Measurements from ENCODE around the gene RDH5.
A peak's percentile ranks its signal among the peaks of the same experiment; 100 is the strongest.

The RDH5 gene

DNA sequence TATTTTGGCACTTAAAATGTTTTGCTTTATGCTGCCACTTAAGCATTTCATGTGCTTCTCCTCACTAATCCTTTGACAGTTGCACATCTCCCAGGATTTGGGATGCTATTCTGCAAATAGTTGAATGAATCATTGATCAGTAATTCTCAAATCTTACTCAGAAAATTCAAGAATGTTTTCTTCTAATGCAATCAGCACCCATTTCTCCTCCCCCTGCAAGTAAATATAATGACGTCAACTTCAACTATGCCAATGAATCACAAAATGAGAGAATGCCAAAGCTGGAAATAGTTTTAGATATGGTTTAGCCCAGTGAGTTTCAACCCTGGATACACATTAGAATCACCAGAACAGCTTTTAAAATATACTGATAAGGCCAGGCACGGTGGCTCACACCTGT is 6.5 kb upstream of the RDH5 start:
- DNase-seq = no peak

DNA sequence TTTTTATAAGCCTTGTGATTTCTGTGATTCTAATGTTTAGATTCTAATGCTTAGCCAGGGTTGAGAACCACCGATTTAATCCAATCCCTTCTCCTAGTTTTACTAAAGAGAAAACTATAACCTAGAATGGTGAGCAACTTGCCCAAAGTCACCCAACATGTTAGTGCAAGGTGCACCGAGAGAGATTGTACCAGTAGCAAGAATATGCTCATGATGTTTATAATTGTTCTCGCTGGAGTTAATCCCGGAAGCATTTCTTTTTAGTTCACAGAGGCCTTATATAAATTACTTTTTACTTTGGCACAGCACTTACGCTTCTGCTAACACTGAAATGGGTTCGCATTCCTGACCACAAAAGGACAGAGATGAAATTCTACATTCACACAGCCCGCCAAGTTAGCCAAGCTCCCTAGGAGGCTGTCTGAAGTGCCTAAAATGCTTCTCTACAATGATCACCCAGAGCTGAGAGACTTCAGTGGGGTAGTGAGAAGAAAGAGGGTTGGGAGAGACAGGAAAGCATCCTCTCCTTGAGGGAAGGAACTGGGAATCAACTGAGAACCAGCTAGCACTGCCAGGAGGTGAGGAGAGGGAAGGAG is 4.9 kb upstream of the RDH5 start:
- DNase-seq = no peak

DNA sequence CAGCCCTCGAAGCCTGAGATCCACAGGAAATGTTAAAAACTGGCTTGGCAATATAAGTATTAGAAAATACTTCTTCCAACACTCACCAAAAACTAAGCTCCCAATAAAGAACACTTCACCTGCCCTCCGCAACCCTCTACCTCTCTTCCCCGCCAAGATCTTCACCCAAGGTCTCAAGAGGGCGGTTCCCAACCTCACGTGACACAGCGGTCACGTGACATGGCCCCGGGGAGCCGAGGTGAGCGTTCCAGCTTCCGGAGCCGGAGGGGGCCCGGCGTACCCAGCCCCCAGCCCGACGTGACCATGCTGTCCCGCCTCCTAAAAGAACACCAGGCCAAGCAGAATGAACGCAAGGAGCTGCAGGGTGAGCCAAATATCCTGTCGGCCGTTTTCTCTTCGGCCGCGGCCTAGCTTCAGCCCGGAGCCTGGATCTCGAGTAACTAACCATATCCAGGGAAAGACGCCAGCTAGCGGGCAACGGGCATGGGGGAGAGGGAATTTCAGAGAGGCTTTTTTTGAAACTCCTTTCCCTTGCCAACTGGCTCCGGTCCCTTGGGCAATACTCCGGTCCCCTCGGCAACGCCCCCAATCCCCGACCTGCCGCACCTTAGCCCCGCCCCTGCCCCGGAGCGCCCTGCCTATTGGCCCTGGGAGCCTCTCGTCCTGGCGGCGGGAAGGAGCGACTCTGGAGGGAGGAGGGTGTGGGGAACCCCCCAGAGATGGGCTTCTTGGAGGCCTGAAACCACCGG is 4.2 kb upstream of the RDH5 start, which contains the start of gene BLOC1S1:
BLOC1S1 (plus strand) TSS at position 214 of the 749 bp plus-strand sequence; CDS start at position 220, 6 bp downstream.
- DNase-seq = peak; percentile 86

DNA sequence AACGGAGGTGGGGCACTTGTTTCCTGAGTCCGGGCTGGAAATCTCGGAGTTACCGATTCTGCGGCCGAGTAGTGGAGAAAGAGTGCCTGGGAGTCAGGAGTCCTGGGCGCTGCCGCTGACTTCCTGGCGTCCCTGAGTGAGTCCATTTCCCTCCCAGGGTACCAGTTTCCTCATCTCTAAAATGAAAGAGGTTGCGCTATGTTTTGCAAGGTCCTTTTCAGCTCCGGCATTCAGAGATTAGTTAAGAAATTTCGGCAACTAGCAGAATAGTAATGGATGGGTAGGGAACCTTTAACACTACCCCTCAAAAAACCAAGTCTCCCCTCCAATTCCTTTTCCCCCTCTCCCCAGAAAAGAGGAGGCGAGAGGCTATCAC is 3.6 kb upstream of the RDH5 start:
- DNase-seq = no peak

DNA sequence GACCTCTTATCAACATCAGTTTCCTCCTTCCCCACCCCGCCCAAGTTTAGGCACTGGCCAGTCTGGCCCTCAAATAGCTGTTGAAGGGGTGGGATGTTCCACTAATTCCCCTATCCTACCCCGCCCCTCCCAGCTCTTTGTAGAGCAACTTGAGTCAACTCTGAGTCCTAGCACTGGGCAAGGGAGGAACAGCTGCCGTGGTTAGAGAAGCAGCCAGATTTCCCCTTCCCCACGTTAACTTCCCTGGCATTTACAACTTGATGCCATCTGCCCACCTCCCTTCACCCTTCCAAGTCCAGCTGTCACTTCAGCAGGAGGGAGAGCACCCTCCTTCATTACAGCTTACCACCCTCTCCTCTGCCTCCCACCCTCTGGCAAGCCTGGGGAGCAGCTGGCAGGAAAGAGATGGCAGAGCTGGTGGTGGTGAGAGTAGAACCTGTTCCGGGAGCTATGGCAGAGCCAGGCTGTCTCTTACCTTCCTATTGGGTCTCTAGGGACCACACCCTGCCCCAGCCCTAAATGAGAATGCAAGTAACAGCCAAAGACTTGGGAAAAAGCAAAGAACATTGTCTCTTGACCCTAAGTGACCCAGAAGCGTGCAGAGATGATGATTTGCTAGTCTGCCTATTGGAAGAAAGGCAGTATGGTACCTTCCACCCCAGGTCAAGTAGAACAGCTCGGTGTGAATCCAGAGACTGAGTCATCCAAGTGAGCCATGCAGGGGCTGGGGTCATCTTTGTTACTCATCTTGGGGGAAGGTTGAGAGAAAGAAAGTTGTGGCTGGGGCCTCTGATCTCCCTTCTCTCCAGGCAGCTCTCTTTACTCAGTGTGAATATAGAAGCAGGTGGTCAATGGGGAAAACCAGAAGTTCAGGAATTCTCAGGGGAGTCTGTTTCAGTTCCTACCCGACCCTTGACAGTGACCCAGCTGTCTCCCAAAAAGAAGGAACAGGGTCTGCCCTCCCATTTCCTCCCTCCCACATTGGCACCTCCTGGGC is 2.9 kb upstream of the RDH5 start:
- DNase-seq = no peak

DNA sequence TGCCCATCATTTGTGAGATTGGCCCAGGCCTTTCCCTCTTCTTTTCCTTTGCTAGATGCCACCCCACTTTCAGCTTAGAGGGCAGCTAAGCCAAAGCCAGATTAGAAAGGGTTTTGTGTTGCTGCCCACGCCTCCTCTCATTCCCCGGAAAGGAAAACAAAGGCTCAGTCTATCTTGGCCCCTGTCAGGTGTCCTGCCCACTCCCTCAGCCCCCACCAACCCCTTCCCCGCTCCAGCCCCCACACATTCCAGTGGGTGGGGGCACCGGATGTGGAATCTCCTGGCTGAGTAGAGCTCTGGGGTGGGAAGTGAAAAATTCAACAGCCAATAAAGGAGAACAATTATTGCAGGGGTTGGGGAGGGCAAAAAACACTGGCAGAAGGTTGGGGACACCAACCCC is 2.2 kb upstream of the RDH5 start:
- no peak for DNase-seq

DNA sequence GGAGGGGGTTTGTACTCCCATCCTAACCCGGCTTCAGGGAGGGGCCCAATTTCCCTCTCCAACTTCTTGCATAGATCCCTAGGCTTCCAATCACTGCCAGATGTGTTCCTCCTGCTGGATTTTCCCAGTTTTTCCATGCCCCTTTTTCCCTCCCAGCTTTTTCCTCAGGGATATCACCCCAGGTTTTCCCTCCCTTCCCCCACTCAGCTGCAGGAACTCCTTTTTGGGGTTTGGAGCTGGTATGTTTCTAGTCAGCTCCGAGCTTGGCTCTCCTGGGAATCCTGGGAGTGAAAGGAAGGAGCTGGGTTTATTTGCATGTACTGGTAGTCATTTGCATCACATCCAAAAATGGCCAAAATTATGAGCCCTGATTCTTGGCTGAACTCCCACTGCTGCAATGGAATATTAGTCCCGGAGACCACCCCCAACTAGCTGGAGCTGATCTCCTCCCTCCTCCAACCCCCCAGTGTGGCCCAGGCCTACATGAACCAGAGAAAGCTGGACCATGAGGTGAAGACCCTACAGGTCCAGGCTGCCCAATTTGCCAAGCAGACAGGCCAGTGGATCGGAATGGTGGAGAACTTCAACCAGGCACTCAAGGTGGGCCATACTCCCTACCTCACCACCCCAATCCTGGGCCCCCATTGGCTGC is 1.4 kb upstream of the RDH5 start:
- DNase-seq = no peak

DNA sequence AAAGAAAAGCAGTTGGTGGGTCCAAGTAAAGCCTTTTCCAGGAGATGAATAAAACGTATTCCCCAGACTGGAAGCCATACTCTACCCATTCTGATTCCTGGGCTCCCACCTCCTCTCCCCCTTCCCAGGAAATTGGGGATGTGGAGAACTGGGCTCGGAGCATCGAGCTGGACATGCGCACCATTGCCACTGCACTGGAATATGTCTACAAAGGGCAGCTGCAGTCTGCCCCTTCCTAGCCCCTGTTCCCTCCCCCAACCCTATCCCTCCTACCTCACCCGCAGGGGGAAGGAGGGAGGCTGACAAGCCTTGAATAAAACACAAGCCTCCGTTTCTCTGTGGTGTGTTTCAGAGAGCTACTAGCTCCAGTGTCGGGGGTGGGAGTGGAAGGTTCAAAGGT is 822 bp upstream of the RDH5 start:
- no peak for DNase-seq

DNA sequence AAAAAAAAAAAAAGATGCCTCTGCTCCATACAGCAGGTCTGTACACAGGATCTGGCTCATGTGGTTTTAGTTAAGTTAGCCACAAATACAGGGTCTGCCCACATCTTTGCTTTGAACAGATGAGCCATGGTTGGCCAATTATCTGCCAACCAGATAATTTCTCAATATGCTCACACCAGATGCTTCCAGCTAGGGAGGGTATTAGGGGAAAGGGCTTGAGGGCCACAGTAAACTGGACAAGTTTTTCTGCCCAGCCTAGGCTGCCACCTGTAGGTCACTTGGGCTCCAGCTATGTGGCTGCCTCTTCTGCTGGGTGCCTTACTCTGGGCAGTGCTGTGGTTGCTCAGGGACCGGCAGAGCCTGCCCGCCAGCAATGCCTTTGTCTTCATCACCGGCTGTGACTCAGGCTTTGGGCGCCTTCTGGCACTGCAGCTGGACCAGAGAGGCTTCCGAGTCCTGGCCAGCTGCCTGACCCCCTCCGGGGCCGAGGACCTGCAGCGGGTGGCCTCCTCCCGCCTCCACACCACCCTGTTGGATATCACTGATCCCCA is 776 bp downstream of the RDH5 start:
- DNase-seq = no peak

DNA sequence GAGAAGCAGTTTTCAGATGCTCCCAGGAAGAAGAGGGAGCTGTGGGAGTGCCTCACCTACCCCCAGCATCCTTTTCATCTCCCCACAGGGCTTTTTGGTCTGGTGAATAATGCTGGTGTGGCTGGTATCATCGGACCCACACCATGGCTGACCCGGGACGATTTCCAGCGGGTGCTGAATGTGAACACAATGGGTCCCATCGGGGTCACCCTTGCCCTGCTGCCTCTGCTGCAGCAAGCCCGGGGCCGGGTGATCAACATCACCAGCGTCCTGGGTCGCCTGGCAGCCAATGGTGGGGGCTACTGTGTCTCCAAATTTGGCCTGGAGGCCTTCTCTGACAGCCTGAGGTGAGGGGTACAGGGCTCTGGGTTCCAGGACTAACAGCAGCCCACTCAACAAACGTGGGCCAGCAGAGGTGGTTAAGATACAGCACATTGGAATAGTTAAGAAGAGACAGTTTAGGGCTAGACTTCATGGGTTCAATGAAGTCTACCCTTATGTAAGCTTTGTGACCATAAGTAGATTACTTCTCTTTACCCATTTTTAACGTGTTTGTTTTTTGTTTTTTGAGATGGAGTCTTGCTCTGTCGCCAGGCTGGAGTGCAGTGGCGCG is 1.5 kb downstream of the RDH5 start:
- DNase-seq = no peak

DNA sequence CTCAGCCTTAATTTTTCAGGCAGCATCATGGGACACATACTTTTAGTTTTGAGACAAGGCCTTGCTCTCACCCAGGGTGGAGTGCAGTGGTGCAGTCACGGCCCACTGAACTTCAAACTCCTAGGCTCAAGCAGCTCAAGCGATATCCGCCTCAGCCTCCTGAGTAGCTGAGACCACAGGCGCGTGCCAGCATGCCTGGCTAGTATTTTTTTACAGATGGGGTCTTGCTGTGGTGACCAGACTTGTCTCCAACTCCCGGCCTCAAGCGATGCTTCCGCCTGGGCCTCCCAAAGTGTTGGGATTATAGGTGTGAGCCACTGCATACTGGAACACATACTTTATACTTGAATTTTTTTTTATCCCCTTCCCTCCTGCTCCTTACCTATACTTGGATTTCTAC is 2.8 kb downstream of the RDH5 start:
- DNase-seq = no peak

DNA sequence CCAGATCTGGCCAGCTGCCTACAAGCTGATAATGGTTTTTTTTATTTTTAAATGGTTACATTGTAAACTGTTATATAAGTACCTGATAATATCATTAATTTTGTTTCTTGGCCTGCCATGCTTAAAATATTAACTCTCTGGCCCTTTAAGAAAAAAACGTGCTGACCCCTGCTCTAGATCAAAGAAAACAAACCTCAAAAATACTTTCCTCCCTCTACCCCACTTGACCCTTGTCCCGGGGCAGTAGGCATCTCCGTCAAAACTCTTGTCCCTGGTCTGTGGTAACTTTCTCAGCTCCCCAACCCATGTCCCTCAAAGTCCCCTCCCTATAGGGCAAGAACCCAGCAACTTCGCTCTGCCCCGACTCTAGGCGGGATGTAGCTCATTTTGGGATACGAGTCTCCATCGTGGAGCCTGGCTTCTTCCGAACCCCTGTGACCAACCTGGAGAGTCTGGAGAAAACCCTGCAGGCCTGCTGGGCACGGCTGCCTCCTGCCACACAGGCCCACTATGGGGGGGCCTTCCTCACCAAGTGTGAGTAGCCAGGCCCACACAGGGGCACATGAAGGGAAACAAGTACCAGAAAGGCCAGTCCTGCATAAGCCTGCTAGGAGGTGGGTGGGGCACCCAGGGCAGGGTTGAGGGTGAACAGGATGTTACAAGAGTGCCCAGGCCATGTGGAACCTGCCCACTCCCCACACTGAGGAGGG is 3.5 kb downstream of the RDH5 start:
- no peak for DNase-seq

DNA sequence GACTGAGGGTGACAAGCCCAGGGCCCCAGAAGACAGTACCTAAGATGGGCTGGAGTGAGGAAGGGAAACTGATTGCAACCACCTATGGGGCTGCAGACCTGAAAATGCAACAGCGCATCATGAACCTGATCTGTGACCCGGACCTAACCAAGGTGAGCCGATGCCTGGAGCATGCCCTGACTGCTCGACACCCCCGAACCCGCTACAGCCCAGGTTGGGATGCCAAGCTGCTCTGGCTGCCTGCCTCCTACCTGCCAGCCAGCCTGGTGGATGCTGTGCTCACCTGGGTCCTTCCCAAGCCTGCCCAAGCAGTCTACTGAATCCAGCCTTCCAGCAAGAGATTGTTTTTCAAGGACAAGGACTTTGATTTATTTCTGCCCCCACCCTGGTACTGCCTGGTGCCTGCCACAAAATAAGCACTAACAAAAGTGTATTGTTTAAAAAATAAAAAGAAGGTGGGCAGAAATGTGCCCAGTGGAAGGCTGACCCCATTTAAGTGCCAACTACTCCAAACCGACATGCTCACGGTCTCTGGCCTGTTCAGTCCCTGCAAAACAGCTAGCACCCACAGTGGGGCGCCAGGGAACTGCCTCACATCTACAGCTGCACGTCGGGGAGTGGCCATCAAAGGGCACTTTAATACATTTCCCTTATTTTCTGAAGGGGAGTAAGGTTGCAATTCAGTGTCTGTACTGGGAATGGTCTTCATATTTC is 4.2 kb downstream of the RDH5 start:
- no peak for DNase-seq

DNA sequence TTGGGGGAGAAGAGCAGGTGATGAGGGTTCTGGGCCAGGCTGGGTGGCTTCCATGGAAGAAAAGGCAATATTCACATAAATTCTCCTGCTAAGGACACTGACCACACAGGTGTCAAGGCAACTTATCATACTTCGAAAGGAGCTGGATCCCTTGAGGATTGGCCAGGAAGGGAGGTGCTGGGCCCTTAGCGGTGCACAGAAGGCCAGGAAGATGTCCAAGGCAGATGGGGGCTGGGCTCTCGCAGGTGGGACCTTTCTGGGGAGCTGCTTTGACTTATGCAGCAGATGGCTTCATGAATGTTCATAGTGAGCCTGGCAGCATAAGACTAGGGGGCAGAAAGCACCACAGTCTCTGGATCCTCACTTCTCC is 4.7 kb downstream of the RDH5 start:
- DNase-seq = no peak

DNA sequence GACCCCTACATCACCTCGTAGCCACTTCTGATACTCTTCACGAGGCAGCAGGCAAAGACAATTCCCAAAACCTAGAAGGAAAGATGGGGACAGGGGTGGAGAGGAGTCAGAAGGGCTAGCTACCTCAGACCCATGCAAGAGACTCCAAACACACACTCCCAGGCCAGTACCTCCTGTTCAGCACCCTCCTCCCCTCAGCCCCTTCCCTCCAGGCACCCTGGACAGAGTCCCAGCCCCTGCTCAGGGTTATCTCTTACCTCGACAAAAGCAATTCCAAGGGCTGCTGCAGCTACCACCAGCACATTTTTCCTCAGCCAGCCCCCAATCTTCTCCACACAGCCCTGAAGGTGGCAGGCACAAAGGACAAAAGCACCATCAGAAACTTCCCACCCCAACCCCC is 5.4 kb downstream of the RDH5 start:
- no peak for DNase-seq

DNA sequence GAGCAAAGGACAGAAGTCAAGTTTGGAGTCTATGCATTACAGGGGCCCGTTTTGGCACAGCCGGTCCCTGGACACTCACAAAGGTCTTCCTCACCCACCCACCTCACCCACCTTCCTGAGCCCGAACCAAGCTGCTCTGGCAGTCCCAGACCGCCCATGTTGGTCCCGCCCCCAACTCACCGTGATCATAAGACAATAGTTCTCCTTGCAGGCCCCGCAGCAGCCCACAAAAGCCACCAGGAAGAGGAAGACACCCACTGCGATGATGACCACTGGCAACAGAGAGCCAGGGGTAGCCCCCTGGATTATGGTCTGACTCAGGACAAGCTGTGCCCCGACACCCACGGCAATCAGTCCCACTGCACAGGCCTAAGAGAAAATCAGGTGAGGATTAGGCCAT is 6.8 kb downstream of the RDH5 start:
- DNase-seq = no peak

DNA sequence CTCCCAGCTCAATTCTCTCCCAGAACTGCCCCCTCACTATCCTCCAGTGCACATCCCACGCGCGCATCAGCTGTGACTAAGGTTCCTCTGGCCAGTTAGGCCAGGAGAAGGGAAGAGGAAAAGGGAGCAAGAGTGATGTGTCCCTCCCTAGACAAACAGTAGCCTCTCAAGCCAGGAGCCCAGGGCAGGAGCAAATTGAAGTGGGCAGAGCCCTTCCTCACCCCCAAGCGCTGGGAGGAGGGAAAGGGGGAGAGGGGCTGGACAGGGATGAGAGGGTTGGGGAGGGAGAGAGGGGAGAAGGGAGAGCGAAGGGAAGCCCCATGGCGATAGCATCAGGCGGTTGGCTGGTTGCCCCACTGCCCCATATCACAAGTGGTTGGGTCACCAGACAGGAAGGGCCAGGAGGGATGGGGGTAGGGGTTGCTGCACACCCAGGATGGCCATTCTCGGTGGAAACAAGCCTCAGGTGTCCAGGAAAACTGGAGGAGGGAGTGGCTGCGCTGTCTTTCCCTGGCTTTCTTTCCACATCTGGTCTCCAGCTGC is 7.5 kb downstream of the RDH5 start:
- no peak for DNase-seq

DNA sequence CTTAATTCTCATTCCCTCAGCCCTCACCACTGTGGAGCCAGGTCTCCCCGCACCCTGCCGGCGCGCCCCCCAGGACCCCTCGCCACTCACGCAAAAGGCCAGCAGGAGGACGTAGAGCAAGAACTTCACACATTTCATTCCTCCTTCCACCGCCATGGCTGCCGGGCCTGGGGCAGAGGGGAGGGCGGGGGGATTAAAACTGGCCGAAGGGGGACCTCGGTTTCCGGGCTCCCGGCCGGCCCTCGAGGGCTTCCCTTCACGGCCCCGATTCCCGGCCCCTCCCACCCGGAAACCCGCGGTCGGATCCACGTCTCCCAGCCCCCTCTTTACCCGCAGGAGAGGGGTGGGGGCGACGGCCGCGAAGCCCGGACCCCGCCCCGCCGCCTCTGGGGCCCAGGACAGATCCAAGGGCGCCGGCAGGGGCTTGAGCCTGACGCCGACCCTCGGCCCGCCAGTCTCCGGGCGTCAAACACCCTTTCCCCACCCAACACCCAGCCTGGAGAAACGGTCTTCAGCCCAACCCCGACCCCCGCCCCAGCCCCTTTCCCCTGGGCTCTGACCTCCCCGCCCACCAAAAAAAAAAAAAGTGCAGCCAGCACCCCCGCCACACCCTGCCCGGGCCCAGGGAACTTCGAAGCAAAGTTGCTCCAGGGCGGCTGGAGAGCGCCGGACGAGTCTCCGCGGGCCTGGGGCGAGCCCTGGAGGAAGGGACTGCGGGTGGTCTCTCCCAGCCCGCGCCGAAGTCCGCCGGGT is 8.2 kb downstream of the RDH5 start:
- no peak for DNase-seq

DNA sequence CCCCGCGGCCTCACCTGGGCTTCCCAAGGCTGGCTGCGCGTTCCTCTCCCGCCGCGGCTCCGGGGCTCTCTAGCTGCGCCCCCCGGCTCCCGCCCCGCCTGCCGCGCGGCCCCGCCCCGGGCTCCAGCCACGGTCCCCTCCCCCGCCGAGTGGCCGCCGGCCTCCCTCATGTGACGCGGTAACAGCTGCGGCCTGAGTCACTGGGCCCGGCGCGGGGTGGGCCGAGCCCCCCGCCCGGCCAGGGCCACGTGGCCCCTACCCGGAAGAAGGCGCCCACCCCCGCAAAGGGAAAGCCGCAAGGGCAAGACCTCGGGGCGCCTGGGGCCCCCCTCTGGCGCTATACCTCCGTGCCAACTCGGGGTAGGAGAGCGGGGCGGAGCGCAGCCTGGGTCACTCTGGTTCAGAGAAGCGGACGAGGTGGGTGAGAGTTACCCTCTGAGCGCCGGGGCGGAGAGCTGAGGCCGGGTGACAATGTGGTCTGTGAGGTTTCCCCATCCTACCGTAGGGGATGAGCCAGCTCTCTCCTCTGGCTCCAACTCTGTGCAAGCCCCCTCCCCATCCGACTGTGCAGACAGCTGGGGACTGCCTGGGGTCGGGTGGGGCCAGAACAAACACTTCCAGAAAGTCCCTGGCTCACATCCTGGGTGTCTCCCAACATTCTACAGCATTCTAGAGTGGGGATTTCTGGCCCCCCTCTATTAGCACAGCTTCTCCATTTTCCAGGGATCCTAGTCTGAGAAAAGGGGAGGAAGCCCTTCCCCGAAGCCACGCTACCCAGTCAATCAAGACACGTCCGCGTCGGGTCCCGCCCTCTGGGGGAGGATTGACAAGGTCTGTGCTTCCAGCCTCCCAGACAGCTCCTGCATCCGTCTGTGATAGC is 9.0 kb downstream of the RDH5 start, which contains the start of gene CD63:
CD63 (minus strand) TSS at position 71 of the 880 bp plus-strand sequence. CDS start 668 bp downstream, outside the sequence.
- DNase-seq = peak; percentile 40

Data from NCI-H1092 (cell line).